ENCODE measurements around the gene VTN.
A peak's percentile ranks its signal among the peaks of the same experiment; 100 is the strongest.
"Not testable (repeated sequence)": the region's sequence is repeated elsewhere in the genome, so short reads cannot be mapped to it uniquely, and the experiment has no call there.

VTN gene

DNA sequence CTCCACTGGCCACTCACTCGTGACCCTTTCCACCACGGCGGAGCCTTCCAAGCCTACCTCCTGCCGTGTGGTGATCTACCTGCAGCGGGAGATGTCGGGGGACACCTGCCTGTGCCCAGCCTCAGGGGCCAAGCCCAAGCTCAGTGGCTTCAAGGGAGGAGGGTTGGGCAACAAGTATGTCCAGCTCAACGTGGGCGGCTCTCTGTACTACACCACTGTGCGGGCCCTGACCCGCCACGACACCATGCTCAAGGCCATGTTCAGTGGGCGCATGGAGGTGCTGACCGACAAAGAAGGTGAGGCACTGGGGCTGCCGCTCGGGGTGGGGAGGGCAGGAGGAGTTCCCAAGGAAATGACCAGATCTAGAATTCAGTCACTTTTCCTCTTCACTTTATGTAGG is 30.7 kb downstream of the VTN start:
- DNase-seq, result no peak

DNA sequence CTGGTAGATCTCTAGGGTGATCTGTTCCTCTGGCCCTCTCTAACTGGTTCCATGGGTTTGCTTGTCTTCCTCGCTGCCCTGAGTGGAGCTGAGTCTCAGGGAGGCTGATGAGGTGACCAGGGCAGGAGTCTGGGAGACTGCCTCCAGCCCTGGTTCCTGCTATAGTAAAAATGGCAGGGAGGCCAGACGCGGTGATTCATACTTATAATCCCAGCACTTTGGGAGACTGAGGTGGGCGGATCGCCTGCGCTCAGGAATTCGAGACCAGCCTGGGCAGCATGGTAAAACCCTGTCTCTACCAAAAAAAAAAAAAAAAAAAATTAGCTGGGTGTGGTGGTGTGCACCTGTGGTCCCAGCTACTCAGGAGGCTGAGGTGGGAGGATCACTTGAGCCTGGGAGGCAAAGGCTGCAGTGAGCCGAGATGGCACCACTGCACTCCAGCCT is 31.3 kb downstream of the VTN start:
- not testable (repeated sequence) for DNase-seq

DNA sequence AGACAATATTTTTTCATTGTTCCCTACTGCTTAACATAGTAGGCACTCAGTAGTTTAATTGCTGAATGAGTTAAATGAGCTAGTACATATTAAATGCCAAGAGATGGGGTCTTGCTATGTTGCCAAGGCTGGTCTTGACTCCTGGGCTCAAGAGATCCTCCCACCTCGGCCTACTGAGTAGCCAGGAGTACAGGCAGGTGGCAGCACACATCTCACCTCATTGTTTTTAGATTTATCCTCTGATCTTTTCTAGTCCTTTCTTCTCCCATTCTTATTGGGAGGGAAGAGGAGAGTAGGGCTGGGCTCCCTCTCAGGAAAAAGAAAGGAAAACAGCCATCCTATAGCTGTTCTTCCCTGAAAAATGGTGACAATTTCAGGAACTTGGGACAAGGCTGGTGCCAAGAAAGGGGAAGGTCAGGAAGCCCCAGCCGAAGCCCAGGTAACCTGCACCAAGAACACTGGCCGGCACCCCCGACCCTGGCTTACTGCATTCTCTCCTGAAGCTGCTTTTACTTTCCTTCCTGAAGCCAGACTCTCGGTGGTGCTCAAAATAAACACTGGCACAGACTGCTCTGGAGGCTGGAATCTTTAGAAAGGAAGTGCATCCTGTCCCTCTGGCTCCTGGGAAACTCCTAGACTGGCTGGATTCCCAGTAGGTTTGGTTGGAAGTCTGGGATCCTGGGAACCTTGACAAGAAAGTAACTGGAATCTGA is 31.9 kb downstream of the VTN start:
- no peak for DNase-seq

DNA sequence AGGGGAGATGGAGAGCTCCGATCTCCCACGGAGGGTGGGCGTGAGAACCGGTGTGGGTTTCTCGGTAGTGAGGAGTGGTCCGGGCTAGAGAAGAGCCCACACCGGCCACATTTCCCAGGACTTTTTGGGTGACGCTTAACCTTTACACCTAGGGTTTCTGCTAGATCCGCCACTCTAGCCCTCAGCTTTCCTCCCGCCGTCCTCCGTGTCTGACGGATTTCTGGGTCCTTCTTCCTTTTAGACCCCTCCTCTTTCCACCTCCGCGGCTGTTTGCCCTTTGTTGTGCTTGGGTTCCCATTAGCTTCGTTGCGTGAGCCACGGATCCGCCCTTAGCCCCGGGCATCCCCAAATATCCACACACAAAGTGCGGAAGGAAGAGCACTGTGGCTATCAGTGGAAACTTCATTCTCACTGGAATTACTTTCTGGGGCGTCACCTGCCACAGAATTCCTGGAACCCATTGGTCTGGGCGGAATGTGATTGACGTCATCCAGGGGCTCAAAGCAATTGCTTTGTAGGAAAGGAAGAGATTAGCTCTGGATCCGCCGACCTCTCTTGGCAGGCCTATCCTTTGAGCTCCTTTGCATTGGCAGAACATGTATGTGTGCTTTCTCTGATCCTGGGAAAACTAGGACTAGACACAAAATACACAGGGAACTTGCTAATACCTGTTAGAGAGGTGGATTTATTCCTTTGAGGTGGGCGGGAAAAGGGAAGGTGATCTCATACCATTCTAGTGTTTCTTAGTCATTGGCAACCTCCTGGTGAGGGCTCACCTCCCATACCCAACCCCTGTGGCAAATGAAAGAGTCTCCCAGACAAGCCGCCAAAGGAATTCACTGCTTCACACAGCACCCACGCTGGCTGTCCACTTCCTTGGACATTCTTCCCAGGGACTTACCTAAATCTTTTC is 33.9 kb downstream of the VTN start:
- DNase-seq, result no peak

DNA sequence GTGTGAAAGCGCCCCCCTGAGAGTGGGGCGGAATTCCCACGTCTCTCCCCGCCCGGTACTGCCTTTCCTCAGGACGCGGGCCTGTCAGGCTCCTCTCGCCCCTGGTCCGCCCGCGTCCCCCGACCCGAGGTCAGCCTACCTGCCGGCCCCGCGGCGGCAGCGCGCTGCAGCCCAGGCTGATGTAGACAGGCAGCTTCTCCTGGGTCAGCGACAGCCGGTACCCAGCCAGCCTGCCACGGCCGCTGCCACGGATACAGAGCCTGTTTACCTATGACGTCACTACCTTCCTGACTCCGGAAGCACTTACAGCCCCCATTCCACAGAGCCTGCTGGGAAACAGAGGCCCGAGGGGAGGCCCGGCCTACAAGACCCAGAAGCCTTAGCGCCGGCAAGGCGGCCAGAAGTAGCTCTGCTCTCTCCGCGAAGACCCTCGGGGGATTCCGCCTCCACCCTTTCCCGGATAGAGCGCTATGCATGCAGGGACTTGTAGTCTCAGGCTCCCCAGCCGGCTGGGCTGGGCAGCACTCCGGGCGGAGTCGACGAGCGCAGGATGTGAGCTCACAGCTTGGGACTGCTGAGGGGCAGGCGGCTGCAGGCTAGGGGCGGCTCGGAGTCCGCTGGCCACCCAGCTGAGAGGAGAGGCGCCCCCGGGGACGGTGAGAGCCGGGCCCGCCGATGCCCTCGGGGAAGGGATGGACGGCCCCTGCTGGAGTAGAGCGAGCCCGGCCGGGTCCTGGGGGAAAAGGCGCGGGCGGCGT is 34.7 kb downstream of the VTN start, which contains the start of the genes IFT20 and TNFAIP1:
TSS of gene IFT20 (minus strand) at position 272 of the 758 bp plus-strand sequence. CDS start 3,487 bp downstream, outside the sequence.
TSS of gene TNFAIP1 (plus strand) at position 561 of the 758 bp plus-strand sequence. CDS start 3,761 bp downstream, outside the sequence.
- peak; percentile 99 for DNase-seq

DNA sequence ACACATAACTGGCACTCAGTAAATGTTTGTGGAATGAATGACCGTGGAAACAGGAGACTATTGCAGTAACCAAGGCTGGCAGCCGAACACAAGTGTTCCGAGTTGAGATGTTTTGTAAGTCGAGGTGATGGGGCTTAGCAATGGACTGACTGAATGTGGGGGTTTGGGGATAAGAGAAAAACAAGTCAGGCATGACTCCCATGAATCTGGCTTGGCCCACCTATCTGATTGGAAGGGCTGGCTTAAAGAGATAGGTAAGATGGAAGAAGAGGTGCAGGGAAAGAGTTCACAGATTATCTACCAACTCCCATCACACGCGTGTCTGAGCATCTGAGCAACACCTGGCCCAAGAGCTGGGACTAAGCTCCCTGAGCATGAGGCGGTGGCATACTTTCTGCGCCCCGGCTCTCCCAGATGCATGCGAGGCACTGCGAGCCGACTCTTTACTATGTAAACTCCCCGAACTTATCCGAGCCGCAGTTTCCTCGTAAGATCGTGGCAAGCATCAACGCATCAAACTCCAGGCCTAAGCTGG is 35.4 kb downstream of the VTN start:
- no peak for DNase-seq

DNA sequence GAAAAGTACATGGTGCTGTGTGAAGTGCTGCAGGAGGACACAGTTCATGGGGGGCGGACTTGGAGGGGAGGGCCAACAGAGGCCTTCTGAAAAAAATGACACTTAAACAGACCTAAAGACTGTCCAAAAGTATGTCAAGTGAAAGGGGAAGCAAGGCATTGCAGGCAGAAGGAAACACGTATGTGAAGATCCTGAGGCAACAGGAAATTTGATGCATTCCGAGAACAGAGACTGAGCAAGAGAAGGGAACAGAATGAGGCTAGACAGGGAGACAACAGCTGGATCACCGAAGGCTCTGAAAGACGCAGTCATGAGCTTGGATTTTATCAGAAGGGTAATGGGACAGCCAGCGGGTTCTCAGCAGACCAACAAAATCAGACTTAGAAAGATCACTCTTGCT is 35.9 kb downstream of the VTN start:
- no peak for DNase-seq

DNA sequence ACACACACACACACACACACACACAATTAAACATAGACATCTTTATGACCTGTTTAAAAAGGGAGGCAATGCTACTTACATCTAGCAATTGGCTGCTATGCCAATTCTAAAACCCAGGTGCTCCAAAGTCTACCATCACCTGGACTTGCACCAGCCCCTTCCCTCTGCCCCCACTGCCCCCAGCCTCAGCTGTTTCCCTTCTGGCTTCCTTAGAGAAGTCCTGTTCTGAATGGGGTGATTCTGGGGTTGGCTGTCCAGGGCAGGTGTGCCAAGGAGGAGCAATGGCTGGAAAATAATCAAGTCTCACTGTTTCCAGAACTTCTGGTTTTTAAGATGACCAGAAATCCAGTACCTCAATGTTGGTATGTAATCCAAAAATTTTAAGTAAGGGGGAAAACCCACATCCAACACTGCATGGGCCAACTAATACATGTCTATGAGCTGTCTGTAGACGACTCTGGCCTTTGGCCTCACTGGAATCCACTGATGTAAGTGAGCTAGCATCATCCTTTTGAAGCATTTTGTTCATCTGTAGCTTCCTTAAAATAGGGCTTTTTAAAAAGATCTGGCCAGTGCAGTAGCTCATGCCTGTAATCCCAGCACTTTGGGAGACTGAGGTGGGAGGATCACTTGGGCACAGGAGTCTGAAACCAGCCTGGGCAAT is 36.9 kb downstream of the VTN start:
- DNase-seq, result no peak

DNA sequence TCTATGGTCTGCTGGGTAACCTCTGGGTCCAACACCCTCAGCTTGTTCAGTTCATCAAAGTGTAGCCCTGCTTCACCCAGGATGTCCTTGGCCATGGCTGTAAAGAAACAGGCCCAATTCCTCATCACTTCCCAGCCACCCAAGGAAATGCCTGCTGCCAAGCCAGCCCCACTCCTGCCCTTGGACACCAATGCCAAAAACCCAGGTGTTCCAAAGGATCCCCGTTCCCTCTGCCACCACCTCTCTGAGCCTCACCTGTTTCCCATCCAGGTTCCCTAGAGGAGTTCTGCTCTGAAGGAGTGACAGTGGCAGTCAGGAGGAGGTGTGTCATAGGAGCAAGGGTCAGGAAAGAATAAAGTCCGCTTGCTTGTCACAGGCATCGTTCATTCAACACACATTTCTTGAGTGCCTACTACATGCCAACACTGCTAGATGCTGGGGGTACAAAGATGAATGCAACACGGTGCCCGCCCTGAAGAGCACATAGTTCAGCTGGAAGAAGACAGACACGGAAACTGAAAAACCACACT is 38.2 kb downstream of the VTN start:
- DNase-seq, result no peak

DNA sequence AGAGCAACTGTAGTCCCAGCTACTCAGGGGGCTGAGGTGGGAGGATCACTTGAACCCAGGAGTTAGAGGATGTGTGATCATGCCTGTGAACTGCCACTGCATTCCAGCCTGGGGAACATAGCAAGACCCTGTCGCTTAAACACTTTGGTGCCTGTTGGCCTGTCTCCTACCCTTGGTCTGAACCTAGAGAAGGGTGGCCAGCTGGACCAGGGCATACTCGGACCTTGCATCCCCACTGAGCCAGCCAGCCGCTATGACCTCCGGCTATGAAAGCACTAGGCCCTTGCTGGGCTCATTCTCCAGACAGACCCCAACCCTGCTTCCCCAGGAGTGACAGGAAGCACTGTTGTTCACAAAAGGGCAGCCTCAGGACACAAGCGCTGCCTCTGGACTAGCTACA is 39.4 kb downstream of the VTN start:
- DNase-seq, result no peak

DNA sequence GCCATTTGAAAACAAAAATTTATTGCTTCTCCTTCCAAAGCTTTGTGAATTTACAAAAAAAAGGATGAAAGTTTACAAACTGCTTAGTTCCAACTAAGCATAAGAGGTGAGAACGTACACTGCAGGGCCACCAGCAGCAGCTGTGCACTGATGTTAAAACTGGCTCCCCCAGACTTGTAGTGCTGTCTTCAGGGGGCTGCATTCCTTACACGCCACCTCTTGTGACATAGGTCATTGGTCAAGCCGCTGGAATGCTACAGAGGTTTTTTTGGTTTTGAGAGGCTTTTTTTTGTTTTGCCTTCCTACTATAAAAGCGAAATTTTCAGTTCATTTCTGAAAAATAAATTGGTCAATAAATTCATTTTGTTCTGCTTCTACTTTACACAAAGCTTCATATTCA is 41.8 kb downstream of the VTN start:
- DNase-seq, result no peak

DNA sequence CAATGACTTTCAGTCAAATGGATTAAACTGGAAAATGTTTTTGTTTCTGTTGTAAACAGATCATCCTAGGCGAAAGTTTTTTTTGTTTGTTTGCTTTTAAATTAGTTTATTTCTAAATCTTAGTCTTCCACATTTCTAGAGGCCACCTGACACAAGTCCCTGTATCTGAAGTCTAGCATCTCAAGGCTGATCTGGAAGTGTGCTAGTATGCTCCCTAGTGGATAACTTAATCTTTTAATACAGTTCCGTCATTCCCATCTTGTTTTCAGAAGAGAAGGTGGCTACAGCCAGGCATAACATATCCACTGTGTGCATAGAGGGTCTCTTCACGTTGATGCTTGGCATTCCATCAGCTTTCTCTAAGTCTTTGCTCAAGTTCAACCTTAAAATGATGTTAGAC is 42.4 kb downstream of the VTN start:
- DNase-seq, result no peak

DNA sequence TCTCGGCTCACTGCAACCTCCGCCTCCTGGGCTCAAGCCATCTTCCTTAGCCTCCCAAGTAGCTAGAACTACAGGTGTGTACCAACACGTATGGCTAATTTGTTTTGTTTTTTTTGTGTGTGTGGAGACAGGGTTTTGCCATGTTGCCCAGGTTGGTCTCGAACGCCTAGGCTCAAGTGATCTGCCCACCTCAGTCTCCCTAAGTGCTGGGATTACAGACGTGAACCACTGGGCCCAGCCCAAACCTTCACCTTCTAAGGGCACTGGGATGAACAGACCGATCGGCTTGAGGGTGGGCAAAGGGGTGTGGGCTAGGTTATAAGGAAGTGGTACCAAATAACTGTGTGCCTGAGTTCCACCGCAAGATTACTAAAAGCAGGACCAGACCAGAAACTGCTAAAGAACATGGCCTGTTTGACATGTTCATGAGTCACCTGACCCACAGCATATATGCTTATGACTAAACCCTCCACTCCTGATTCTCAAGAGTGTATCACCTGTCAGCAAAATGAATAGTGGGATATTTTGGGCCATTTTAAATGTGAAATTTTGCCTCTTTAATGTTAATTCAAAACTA is 43.0 kb downstream of the VTN start:
- DNase-seq, result no peak

DNA sequence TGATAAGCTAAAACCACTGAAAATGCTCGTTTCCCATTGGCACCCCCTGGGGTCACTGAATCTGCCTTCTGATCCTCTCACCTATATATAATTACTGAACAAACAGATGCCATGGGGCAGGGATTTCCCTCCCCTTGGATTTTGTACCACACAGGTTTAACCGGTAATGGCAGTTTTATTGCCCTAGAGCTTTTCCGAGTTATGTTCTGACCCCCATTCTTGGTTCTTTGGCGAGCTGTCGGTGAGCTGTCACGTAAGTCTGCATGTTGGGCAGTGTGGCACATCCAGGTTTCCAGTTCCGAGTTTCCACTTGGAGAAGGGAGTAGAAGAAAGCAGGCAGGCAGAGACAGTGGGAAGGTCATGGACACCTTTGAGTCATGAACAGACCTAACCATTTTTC is 44.0 kb downstream of the VTN start:
- DNase-seq, result no peak

DNA sequence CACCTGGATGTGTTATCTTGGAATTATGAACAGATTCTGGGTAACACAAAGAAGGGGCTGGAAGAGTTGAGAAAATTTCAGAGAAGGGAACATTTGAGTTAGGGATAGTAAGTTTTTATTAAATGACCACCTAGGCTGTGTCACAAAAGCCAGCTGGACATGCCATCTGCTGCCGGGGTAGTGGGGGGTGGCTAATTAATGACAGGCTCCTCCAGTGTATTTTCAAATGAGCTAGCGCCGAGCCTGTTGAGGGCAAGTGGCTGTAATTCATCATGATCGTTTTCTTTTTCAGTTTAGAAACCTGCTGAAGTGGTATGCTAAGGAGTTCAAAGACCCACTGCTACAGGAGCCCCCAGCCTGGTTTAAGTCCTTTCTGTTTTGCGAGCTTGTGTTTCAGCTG is 44.9 kb downstream of the VTN start:
- DNase-seq, result no peak

DNA sequence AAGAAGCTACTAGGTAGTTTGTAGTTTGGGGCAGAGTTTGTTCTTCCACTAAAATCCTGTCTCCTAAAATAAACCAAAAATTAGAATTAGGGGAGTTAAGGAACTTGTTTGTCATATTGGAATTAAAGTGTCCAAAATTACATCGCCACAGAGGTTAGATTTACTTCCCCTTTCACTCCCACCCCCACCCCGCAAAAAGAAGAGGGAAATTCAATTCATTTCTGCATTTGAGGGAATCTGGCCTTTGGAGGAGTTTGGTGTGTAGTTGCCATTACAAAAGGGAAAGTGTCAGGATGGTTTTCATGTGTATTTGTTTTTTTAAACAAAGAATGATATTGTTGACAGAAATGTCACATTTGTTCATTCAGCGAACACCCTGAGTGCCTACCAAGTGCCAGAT is 45.3 kb downstream of the VTN start:
- no peak for DNase-seq

DNA sequence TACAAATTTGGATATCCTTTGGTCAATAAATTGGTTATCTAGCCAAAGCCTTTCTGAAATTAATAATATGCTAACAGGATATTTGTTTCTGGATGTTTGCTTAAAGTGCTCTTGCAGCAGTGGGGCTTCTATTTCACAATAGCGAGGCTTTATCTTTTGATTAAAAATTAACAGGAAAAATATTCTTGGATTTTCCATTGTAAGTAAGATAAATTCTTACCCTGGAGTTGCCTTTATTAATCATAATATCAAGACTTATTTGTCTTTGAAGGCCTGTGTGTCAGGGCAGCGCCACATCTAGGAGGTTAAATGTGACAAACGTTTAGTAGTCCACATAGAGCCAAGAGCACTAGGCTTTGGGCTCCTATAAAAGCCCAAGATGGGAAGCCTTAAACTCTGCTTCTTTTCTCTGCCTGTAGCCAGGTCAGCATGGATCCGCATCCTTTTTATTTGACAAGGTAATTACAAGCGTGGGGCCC is 45.8 kb downstream of the VTN start:
- no peak for DNase-seq

DNA sequence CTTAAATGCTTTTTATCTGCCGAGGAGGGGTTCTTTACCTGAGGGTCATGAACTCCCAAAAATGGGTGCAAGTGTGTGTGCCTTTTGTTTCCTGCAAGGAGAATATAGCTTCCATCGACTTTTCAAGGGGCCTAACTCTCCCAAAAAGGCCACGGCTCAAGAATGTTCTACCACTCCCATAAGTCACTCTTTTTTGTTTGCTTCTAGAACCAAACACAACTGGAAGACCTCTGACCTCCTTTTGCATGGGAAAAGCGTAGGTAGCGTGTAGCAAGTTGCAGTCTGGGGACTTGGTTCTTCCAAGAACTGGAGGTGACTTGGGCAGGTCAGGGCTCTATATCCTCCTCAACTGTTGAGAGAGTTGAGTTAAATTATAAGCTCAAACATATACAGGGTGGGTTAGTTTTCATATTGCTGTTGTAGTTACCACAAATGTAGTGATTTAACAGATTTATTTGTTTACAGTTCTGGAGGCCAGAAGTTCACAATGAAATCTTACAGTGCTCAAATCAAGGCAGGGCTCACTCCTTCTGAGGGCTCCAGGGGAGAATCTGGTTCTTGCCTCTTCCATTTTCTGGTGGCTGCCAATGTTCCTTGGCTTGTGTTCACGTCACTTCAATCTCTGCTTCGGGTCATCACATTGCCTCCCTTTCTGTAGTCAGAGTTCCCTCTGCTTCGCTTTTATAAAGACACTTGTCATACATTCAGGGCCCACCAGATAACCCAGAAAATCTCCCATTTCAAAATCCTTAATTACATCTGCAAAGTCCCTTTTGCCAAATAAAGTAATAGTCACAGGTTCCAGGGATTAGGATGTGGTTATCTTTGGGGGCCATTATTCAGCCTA is 49.7 kb downstream of the VTN start:
- no peak for DNase-seq

DNA sequence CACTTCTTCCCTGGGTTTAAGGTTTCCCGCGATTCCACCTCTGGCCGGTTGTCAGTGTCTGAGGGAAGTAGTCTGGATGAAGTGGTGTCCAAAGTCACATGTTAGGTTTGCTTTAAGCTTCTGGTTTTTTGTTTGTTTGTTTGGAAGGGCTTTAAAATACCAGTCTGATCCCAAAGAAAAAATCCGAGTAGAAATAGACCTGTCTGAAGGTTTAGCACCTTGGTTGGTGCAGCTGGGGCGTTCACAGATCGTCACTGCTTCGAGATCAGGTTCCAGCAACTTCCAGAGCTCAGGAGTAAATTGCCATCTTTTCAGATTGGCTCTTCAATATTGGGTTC is 50.5 kb downstream of the VTN start:
- no peak for DNase-seq

DNA sequence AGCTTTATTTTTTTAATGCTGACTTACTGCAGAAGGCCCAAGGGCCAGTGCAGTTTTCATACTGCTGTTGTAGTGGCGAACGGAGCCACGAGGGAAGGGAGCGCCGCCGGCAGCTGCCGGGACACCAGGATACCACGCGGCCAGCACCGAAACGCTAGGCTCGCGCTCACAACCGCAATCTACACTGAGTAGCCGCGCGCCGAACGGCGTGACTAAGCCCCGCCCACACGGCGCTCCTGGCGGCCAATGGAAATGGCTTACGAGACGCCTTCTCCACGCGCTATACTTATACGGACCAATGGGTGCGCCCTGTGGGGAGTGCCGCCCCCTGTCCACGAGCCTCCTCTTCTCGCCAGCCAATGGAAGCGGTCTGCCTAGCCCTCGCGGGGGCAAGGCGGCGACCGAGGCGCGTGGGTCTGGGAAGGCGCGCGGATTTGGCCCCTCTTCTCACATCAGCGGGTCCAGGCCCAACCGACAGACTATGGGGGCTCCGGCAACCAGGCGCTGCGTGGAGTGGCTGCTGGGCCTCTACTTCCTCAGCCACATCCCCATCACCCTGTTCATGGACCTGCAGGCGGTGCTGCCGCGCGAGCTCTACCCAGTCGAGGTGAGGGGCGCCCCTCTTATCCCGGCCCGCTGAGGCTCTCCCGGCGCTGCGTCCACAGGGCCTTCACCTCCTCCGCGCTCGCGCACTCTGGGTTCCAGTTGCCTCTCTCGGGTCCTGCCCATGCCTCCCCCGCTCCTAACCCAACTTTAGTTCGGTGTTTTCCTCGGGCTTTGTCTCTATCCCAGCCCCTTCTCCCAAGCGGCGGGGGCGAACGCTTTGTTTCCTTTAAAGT is 51.1 kb downstream of the VTN start, which contains the start of gene TMEM97:
TSS of gene TMEM97 (plus strand) at position 442 of the 839 bp plus-strand sequence. CDS start at position 482, 40 bp downstream.
- DNase-seq, result peak; percentile 99

All from NCI-H1092 (cell line).